ENCODE data around the gene ZNF469.

The ZNF469 gene

DNA sequence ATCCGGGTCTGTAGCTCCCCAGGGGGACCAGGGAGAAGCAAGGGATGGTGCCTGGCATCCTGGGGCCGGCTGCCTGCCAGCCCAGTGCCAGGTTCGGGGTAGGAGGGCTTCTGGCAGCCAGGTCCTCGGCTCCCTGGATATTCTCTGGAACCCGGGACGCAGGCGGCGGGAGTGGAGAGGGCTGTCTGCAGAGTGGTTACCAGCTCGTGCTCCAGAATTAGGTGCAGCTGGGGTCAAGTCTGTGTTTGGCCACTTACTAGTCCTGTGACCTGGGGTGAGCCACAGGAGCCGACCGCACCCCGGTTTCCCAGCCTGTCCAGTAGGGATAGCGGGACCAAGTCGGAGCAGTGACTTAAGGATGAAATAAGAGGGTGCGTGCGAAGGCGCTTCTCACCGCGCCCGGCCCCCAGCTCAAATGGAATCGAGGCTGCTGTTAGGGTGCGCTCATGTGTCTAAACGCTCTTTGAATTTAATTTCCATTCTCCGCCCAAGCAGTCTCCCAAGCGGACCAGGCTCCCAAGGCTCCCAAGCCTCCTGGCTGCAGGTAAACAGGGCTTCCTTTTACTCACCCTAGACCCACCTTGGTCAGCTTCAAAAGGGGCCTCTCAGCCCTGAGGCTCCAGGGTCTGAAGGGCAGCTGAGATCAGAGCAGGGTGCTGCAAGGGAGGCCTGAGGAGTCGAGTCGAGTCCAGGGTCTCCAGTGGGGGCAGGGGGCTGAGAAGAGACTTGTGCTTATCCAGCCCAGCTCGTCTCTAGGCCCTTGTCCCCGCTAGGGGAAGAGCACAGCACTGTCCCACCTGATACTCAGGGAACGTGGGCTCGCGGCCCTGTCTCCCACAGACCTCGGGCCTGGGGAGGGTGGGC lies 28.3 kb upstream of the ZNF469 start:
- Histone ChIP-seq H3K4me2 (ENCODE audit: low read length) (no peak overlapping the region), H3K36me3 (replicated peaks; ENCODE audit: low read depth, low read length) (no peaks in the 10 kb centered on the region), H4K20me1 (ENCODE audit: insufficient read depth, low read length) (no peaks in the 10 kb centered on the region), H3K9ac (ENCODE audit: low read length) (no peak overlapping the region), H3K27me3 (ENCODE audit: low read depth, low read length) (no peaks in the 10 kb centered on the region), H3K79me2 (ENCODE audit: low read length) (no peaks in the 10 kb centered on the region), H3K4me3 (ENCODE audit: low read length) (no peak overlapping the region), H3K4me1 (ENCODE audit: low read length) (no peaks in the 10 kb centered on the region), H3K27ac (ENCODE audit: low read length) (no peak overlapping the region), H3K9me3 (ENCODE audit: insufficient read depth, low read length) (no peaks in the 10 kb centered on the region), H2AFZ (ENCODE audit: low read depth, low read length) (no peak overlapping the region)
- TF ChIP-seq EZH2phosphoT487 (IDR thresholded peaks at IDR 0.05; ENCODE audit: low read depth) = no peak
- TF ChIP-seq, protein P1, sequence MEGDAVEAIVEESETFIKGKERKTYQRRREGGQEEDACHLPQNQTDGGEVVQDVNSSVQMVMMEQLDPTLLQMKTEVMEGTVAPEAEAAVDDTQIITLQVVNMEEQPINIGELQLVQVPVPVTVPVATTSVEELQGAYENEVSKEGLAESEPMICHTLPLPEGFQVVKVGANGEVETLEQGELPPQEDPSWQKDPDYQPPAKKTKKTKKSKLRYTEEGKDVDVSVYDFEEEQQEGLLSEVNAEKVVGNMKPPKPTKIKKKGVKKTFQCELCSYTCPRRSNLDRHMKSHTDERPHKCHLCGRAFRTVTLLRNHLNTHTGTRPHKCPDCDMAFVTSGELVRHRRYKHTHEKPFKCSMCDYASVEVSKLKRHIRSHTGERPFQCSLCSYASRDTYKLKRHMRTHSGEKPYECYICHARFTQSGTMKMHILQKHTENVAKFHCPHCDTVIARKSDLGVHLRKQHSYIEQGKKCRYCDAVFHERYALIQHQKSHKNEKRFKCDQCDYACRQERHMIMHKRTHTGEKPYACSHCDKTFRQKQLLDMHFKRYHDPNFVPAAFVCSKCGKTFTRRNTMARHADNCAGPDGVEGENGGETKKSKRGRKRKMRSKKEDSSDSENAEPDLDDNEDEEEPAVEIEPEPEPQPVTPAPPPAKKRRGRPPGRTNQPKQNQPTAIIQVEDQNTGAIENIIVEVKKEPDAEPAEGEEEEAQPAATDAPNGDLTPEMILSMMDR (IDR thresholded peaks at IDR 0.05; ENCODE audit: low read depth, low read length) = no peak

DNA sequence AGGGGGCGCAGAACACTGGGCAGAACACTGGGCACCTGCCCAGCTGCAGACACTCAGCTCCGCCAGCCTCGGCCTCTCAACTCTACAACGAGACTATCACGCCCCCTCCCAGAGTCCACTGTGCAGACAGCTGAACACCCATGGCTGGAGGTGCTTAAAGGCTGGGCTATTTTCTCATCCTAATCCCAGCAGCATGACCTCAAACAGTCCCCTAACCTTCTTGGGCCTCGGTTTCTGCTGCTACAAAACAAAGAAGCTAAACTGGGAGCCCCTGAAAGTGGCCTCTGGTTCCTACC lies 27.7 kb upstream of the ZNF469 start:
- no peak overlapping the region for H3K9ac ChIP-seq (ENCODE audit: low read length)
- no peaks in the 10 kb centered on the region for H4K20me1 ChIP-seq (ENCODE audit: insufficient read depth, low read length)
- H3K4me2 ChIP-seq (ENCODE audit: low read length) = no peak overlapping the region
- no peaks in the 10 kb centered on the region for H3K79me2 ChIP-seq (ENCODE audit: low read length)
- H3K27me3 ChIP-seq (ENCODE audit: low read depth, low read length) = no peaks in the 10 kb centered on the region
- TF ChIP-seq, protein P1 (IDR thresholded peaks at IDR 0.05; ENCODE audit: low read depth, low read length) = no peak
- no peak for TF ChIP-seq EZH2phosphoT487 (IDR thresholded peaks at IDR 0.05; ENCODE audit: low read depth)
- H3K27ac ChIP-seq (ENCODE audit: low read length) = no peak overlapping the region
- no peaks in the 10 kb centered on the region for H3K4me1 ChIP-seq (ENCODE audit: low read length)
- H3K9me3 ChIP-seq (ENCODE audit: insufficient read depth, low read length) = no peaks in the 10 kb centered on the region
- H2AFZ ChIP-seq (ENCODE audit: low read depth, low read length) = no peak overlapping the region
- H3K4me3 ChIP-seq (ENCODE audit: low read length) = no peak overlapping the region
- no peaks in the 10 kb centered on the region for H3K36me3 ChIP-seq (replicated peaks; ENCODE audit: low read depth, low read length)

DNA sequence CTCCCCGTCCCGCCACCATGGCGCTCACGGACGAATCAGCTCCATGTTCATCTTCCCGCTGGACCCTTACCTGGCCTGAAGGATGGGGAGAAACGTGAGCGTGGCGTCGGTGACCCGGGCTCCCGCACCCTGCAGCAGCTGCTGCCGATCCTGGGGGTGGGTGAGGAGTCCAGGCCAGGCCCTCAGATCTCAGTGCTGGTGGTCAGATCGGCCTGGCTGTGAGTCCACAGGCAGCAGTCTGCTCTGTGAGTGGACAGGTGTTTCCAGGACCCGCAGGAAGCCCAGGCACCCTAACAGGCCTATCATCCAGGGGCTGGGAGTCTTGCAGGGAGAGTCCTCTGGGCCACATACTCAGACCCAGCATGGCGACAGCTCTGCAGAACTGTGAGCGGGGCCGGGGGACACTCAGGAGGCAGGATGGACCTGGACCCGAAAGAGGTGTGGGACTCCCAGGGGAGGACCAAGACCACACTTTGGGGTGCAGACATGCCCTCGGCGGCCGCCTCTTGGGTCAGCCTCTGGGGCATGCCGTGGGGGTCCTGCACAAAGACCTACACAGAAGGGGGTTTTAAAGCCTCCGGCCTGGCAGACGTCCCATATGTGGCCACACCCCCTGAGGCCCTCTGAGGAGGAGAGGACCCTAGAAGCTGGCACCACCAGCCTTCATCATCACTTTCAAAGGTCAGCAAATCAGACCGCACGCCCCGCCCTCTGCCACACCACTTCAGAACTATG lies 27.2 kb upstream of the ZNF469 start:
- H3K4me3 ChIP-seq (ENCODE audit: low read length) = no peak overlapping the region
- no peak overlapping the region for H3K4me2 ChIP-seq (ENCODE audit: low read length)
- H3K9me3 ChIP-seq (ENCODE audit: insufficient read depth, low read length) = no peaks in the 10 kb centered on the region
- no peaks in the 10 kb centered on the region for H4K20me1 ChIP-seq (ENCODE audit: insufficient read depth, low read length)
- no peaks in the 10 kb centered on the region for H3K36me3 ChIP-seq (replicated peaks; ENCODE audit: low read depth, low read length)
- H3K27ac ChIP-seq (ENCODE audit: low read length) = no peak overlapping the region
- H3K9ac ChIP-seq (ENCODE audit: low read length) = no peak overlapping the region
- no peak for TF ChIP-seq EZH2phosphoT487 (IDR thresholded peaks at IDR 0.05; ENCODE audit: low read depth)
- TF ChIP-seq, protein P1 (IDR thresholded peaks at IDR 0.05; ENCODE audit: low read depth, low read length) = no peak
- H3K4me1 ChIP-seq (ENCODE audit: low read length) = no peaks in the 10 kb centered on the region
- no peak overlapping the region for H2AFZ ChIP-seq (ENCODE audit: low read depth, low read length)
- H3K27me3 ChIP-seq (ENCODE audit: low read depth, low read length) = no peaks in the 10 kb centered on the region
- H3K79me2 ChIP-seq (ENCODE audit: low read length) = no peaks in the 10 kb centered on the region

DNA sequence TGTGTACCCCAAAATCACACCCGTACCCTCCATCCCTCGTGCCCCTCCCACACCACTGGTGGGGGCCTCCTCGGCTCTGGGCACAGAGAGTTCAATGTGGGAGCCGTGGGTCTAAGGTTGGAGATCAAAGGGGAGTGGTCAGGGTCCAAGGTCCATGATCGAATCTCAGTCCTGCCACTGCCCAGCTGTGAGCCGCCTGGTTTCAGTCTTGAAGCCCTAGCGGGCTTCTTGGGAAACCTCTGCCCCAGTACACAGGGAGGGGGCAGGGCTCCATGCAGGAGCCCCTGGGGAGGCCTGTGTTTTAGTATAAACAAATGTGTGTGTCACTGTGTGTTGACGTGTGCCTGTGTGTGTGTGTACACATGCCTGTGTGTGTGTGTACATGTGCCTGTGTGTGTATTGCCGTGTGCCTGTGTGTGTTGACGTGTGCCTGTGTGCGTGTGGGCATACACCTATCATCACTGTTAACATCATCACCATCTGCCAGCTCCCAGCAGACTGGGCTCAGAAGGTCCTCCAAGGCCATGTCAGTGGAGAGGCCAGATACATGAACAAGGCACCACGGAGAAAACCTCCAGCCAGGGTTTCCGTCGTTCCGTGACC lies 26.5 kb upstream of the ZNF469 start:
- no peak overlapping the region for H3K4me3 ChIP-seq (ENCODE audit: low read length)
- H3K4me1 ChIP-seq (ENCODE audit: low read length) = no peaks in the 10 kb centered on the region
- no peak overlapping the region for H3K9ac ChIP-seq (ENCODE audit: low read length)
- no peak for TF ChIP-seq EZH2phosphoT487 (IDR thresholded peaks at IDR 0.05; ENCODE audit: low read depth)
- TF ChIP-seq, protein P1 (IDR thresholded peaks at IDR 0.05; ENCODE audit: low read depth, low read length) = no peak
- no peaks in the 10 kb centered on the region for H3K36me3 ChIP-seq (replicated peaks; ENCODE audit: low read depth, low read length)
- H3K27me3 ChIP-seq (ENCODE audit: low read depth, low read length) = no peaks in the 10 kb centered on the region
- H2AFZ ChIP-seq (ENCODE audit: low read depth, low read length) = no peak overlapping the region
- H3K79me2 ChIP-seq (ENCODE audit: low read length) = no peaks in the 10 kb centered on the region
- H3K9me3 ChIP-seq (ENCODE audit: insufficient read depth, low read length) = no peaks in the 10 kb centered on the region
- no peaks in the 10 kb centered on the region for H4K20me1 ChIP-seq (ENCODE audit: insufficient read depth, low read length)
- H3K27ac ChIP-seq (ENCODE audit: low read length) = no peak overlapping the region
- no peak overlapping the region for H3K4me2 ChIP-seq (ENCODE audit: low read length)
